ENCODE results near the gene UAP1L1.

DNA sequence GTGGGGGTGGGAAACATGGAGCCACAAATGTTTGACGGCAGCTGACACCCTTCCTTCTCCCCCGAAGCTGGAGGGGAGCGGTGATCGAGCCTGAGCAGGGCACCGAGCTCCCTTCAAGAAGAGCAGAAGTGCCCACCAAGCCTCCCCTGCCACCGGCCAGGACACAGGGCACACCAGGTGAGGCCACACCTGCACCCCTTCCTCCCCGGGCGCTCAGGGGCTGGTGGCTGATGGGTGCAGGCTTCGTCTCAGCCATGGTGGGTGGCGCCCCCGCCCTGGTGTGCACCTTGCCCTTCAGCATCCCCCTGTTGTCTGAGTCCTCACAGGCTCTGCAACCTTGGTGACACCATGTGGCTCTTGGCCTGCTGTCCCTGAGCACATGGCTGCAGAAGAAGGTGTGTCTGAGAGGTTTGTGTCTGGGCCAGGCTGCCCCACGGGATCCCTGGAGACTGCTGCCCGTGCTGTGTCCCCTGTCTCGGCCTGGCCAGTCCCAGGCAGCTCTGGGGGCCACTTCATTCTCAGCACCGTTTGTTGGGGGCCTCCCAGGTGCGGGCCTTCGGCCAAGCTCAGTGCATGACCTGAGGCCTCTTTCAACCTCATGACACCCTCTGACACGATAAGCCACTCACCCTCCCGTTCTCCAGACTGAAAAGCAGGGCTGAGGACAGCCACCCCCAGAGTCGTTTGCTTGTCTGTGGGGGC, 20.6 kb downstream of the UAP1L1 start:
- TF ChIP-seq, protein P1, sequence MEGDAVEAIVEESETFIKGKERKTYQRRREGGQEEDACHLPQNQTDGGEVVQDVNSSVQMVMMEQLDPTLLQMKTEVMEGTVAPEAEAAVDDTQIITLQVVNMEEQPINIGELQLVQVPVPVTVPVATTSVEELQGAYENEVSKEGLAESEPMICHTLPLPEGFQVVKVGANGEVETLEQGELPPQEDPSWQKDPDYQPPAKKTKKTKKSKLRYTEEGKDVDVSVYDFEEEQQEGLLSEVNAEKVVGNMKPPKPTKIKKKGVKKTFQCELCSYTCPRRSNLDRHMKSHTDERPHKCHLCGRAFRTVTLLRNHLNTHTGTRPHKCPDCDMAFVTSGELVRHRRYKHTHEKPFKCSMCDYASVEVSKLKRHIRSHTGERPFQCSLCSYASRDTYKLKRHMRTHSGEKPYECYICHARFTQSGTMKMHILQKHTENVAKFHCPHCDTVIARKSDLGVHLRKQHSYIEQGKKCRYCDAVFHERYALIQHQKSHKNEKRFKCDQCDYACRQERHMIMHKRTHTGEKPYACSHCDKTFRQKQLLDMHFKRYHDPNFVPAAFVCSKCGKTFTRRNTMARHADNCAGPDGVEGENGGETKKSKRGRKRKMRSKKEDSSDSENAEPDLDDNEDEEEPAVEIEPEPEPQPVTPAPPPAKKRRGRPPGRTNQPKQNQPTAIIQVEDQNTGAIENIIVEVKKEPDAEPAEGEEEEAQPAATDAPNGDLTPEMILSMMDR (IDR thresholded peaks at IDR 0.05) = no peak
- TF ChIP-seq POLR2A (IDR thresholded peaks at IDR 0.05) = no peak
